ENCODE results near the gene MPDZ. TPM values are rescaled to one million over a fixed set of nuclear protein-coding genes. Genes with fewer than 3 reads are reported as not detected.

MPDZ gene
- polyA plus RNA-seq (ENCODE audit: insufficient read length) = 41.8 TPM

GRCh38 chr9:13279284-13280141 lies at the start of gene MPDZ:
TSS of gene MPDZ (minus strand) at chr9:13279692. CDS start at chr9:13250315, 29,377 bp downstream.
- DNase-seq = peak; percentile 86

DNA sequence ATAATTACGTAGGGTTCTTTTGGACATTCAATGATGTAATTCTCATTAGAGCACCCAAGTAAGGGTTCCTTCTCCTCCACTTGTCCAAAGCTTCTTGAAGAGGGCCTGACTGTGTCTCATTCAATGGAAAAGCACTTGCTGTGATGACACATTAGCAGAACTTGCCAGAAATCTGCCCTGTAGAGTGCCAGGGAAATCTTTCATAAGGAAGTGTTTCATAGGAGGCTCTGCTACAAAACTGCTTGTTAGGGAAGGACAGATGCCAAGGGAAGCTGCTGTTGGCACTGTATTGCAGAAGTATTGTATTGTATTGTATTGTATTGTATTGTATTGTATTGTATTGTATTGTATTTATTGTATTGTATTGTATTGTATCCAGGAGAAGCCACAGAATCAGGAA lies 45.5 kb upstream of the MPDZ start:
- DNase-seq = no peak

DNA sequence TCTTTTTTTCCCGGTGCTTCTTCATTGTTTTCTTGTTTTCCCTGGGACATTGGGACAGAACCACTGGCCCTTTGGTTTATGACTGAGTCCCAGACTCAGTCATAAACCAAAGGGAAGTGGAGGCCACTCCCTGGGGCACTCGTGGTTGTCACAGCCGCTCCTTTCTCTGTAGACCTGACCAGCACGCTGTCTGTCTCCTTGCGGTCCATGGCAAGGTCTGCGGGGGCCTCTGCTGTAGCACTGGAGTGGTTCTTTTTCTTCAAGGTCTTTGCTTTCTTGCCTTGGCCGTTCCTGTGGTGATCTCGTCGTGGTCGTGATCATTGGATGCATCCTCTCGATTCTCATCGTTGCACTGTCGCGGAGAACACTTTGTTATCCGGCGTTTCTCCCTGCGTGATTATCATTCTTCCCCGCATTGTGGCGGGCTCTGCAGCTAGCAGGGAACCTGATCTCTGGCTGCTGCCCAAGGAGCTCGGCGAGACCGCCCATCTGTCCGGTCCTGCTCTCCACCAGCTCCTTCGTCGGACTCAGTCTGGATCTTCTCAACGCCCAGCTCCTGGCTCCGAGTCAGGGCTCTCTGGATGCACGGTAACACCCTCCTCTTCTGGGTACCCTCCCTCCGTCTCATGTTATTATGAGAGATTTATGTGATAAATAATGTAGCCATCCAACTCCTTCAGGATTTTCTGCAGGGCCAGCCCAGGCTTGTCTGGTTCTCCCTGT lies 43.5 kb upstream of the MPDZ start:
- no peak for DNase-seq

- no peak for DNase-seq
Observed at GRCh38 chr9:13318027-13318426, 38.5 kb upstream of the MPDZ start.

DNA sequence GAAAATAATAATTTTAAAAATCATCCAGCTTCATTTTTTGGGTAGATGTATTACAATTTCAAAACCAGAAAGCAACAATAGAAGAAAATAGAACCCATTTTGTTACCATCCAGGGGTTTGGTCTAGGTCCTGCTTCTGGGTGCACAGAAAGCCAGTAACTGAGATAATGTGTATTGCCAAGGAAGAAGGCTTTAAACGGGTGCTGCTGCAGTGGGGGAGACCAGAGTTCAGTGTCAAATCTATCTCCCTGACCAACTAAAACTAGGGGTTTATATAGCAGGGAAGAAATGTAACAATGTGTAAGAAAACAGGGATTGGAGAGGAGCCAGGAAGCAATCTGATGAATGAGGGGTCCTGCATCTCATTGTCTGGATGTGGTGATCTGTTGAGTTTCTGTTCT lies 17.5 kb upstream of the MPDZ start:
- no peak for DNase-seq

DNA sequence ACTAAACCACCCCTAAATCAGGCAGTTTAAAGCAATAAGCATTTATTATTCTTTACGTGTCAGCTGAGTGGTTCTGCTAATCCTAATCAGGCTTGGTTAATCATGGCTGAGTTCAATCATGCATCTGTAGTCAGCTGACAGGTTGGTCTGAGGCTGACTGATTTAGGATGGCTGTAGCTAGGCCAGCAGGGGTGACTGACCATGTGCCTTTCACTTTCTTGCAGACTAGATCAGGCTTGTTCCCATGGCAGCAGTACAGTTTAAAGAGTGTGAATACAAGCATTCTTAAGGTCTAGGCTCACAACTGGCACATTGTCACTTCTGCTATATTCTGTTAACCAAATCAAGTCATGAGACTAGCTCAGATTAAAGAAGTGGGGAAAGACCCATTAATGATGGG lies 16.1 kb upstream of the MPDZ start:
- no peak for DNase-seq

DNA sequence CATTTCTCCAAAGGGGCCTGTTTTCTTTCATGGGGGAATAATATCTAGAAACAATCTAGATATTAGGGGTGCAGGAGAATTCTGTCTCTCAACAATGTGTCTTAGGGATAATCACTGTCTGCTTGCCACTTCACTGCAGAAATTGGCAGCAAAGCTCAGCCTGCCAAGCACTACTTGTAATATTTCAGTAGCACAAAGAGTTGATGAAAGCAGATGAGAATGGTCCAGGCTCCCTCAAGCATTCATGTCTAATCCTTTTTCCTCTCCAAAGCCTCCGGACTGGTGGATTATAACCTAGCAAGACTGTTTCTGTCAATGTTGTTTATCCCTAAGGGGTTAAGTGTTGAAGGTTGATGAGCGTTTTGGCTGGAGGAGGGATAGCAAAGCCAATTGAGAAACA lies 13.3 kb upstream of the MPDZ start:
- no peak for DNase-seq

GRCh38 chr9:13292158-13292557 lies 12.7 kb upstream of the MPDZ start:
- no peak for DNase-seq

DNA sequence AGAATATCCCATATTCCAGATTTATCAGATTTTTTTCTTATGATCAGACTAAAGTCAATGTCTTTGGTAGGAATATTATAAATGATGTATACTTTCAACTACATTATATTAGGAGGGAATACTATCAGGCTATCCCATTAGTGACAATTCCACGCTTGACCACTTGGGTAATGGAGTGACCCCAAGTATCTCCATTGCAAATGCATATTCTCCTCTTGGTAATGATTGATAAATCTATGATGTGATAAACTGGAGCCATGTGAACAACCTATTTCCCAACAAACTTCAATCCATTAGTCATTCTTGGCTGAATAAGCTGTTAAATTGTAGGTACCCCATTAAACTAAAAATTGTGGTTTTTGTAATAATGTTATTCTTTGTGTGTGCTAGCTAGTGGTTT lies 12.2 kb upstream of the MPDZ start:
- no peak for DNase-seq

DNA sequence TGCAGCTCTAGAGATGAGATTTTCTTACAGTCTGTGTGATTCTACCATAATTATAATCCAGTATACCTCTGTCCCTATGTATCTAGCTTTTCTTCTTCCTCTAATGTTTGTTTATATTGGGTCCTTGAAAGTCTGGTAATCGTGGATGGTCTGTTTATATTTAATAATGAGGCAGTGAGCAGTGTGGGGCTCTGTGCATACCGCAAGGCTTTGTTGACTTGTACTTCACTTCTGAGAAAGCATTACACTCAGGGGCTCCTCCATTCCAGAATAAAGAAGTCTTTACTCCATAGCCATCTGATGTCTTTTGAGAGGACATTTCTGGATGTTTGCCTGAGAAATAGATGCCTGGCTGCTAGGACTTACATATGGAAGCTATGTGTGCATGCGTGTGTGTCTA lies 4.5 kb upstream of the MPDZ start:
- no peak for DNase-seq

- DNase-seq = no peak
Observed at GRCh38 chr9:13282998-13283397, 3.5 kb upstream of the MPDZ start.

DNA sequence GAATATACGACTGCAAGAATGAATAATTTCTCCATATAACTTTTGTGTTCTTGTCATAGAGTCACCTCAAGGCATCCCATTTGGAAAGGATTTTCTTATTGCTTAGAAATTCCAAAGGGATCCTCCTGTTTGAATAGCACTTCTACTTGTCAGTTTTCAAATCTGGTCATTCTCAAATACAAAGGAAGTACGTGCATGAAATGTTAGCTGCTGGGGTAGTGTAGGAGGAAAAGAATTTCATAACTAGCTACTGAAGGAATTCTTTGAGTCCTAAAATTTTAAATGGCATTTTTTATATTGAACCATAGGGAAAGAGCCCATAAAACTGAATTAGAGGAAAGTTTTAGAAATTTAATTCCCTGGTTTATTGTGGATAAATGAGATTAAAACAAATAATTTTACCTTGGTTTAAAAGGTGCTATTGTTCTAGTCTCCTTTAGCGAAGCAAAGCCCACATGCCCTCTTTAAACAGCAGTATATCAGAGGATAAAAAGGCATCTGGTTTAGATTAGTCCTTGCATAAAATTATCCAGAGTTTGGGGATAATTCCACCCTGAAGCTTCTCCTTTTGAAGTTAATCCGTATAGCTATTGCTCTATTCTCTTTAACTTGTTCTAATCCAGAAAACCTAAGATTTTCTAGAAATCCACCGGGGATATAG lies 2.0 kb upstream of the MPDZ start:
- DNase-seq = no peak

DNA sequence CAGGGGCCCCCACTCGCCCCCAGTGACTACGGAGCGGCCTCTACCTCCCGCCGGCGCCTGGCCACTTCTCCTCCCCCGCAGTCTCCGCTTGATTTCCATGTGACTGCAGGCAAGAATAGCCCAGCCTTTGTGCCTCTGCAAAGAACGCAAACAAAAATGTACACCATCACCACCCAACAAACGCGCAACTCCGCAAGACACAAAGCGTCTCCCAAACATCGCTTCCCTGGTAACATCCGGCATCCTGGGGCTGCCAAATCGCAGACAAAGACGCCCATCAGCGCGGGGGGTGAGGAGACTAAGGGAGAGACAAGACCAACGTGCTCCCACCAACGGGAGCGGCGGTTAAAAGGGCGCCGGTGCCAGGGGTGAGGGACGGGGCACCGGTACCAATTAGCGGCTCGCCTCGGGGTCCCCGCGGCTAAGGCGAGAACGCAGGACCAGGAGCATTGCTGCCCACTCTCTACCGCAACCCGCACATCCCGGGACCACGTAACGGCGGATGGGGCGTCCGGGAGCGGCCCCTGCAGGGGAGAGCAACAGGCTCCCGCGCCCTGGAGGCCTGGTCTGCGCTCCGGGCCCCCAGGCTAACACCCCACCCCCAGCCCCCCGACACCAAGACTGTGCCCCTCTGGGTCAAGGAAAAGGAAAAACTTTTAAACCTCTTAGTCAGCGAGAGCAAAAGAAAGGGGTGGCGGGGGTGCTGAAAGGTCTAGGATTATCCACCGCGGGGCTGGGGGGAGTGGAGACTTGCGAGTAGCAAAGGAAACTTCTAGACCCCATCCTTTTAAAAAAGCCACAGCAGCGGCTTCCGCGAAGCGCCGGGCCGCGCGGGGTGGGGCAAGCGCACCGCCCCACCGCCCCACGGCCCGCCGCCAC lies 885 bp downstream of the MPDZ start:
- peak; percentile 78 for DNase-seq

GRCh38 chr9:13278023-13278367 lies 1.5 kb downstream of the MPDZ start:
- peak; percentile 30 for DNase-seq

DNA sequence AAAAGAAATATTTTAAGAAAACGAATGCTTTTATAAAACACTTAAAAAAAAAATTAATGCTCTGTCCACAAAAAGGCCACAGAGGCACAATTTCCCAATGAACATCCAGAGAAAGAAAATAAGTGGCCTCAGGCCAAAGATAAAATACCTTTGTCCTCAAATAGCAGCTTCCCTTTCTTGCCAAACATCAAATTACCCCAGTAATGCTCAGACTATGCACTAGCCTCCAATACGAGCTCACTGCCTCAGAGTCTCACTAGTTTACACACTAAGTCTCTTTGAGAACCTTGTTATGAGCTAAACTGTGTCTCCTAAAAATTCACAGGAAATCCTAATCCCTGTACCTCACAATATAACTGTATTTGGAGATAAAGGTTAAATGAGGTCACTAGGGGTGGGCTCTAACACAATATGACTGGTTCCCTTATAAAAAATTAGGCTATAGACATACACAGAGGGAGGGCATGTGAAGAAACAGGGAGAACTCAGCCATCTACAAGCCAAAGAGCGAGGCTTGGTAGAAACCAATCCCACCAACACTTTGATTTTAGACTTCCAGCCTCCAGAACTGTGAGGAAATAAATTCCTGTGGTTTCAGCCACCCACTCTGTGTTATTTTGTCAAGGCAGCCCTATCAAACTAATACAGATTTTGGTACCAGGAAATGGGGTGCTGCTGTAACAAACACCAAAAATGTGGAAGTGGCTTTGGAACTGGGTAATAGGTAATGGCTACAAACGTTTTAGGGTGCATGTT lies 4.4 kb downstream of the MPDZ start:
- DNase-seq = no peak

GRCh38 chr9:13270734-13271133 lies 8.8 kb downstream of the MPDZ start:
- no peak for DNase-seq

DNA sequence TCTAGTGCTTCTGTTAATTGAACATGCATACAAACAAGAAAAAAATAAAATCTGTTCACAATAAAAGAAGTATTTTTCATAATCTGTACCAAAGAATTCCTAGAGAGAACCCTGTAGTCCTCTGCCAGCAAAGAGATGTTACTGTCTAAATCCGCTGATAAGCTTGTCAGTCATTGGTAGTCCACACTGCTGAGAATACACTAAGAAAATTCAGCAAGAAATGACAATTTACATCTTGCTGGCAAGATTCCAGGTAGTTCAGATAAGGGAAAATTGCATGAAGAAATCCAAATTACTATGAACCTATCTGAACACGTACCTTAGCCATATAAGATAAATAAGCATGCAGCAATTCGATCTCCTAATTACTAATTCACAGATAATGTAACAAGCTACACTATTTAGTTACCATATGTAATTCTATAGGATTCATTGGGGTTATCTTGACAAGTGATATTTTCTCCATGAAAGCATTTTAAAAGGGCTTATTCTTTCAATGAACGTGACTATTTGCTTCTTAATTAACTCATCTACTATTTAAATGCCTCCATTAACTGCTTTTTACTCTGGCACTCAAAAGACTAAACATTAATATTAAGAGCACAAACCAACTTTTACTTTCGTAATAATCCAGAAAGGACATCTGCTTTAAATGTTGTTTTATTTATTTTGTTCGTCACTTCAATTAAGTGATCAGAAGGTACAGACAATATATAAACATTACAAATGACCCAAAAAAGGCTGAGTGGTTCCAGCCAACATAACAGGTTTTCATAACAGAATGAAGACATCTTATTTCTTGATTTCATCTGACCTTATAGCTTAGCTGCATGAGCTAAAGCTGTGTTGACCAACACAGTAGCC lies 9.7 kb downstream of the MPDZ start:
- DNase-seq = no peak

DNA sequence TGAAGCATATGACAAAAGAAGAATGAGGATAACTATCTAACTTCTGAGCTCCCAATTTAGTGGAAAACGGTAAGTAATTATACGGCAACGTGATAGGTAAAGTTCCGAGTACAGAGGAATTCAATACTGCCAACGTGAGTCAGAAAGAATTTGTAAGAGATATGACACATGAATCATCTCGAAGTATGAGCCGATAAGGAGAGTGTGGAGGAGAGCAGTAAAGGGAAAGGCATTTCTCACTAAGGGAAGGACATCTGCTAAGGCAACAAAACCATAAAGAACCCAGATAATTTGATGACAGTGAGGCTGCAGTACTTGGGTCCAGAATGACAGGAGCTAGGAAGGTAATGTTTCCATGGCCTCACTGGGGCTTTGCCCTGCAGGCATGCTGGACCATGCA lies 11.0 kb downstream of the MPDZ start:
- DNase-seq = no peak

- DNase-seq = no peak
Observed at GRCh38 chr9:13267743-13268142, 11.7 kb downstream of the MPDZ start.

- DNase-seq = no peak
Observed at GRCh38 chr9:13266167-13266566, 13.3 kb downstream of the MPDZ start.

DNA sequence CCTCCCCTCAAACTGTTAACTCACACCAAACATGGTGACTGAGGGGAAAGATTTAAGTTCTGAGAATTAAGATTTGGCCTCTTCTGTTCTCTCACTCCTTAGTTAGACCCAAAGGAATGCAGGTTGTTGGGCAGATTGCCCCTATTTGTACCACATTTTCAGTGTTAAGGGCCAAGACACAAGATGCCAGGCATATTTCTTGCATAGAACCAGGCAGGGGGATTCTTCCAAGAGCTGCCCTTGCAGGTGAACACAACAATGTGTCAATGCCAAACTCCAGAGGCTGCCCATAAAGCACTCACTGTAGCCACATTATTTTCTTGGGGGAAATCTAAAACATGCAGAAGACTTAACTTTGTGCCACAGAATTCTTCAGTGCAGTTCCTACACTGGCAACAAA lies 14.7 kb downstream of the MPDZ start:
- DNase-seq = no peak

Data from hindlimb muscle (tissue), 1 donor.